Colonic mucosa (tissue), 4 donors: ENCODE data around the gene PFDN1. TPM values are rescaled to one million over a fixed set of nuclear protein-coding genes. Genes with fewer than 3 reads are reported as not detected.

Experiments
- DNase-seq: peaks from one replicate; pipeline ENCODE4 v3.0.0-alpha.2; 2020
- H3K27ac ChIP-seq: fragments of 200-600 bp; one replicate; pipeline ENCODE4 v1.8.0; 2021
- H3K27me3 ChIP-seq: fragments of 200-600 bp; one replicate; pipeline ENCODE4 v1.8.0; 2021
- H3K36me3 ChIP-seq: fragments of 200-600 bp; one replicate; pipeline ENCODE4 v1.8.0; 2021
- H3K4me1 ChIP-seq: fragments of 200-600 bp; one replicate; pipeline ENCODE4 v1.8.0; 2021; ENCODE audit warnings: mild to moderate bottlenecking
- H3K4me3 ChIP-seq: fragments of 200-600 bp; one replicate; pipeline ENCODE4 v1.8.0; 2021
- H3K9ac ChIP-seq, 2 donors: one replicate each; pipeline ENCODE4 v1.7.0; 2013; ENCODE audit warnings: control low read depth in 2 of 2, low read depth in 2 of 2, low read length in 2 of 2
- H3K9me3 ChIP-seq: fragments of 200-600 bp; one replicate; pipeline ENCODE4 v1.8.0; 2021
- intact Hi-C: fragments of 100-400 bp; cut with DNase I; formaldehyde crosslinking; loops from one replicate; pipeline ENCODE4 v1.14.1; 2022
- total RNA-seq, 2 donors: library from RNA; stranded (reverse); fragmentation: NEBNext Ultra II Directional in 1 of 2; extraction: Animal tissue kit (Norgen Biotek cat#: 25700) in 1 of 2; gene quantifications; one replicate each; pipeline ENCODE4 v1.2.1, GENCODE V29; 2021
- TF ChIP-seq, protein P1 (sequence below): fragments of 200-600 bp; IDR thresholded peaks from one replicate; pipeline ENCODE4 v1.8.0; 2022; ENCODE audit warnings: antibody characterized with exemption, mild to moderate bottlenecking
- donor health status: healthy.
- donor health status: DM: no; HTN: no; CAD: no.
- donor health status: DM: no; HTN: no; CAD: no.

PFDN1 gene
- total RNA-seq, 2 donors from 2014 or later = 41.2 to 41.4 TPM

DNA sequence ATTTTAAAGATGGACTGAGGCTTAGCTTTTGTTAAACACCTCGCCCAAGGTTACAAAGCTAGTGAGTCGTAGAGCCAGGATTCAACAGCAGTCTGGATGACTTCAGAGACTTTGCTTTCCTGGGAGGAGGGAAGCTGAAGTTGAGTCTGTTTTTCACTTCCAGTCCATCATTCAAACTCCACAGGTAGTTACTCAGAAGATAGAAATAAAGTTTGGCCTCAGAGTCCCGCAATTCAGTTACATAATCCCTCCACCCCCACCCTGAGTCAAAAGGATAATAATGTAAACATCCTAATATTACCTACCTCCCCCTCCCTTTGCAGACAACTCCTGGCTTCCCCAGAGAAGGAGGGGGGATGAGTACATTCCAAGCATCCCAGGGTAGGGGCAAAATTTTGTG is 35.4 kb upstream of the PFDN1 start:
- Histone ChIP-seq H3K9me3 (no peaks in the 10 kb centered on the region), H3K4me3 (no peak overlapping the region), H3K4me1 (no peaks in the 10 kb centered on the region), H3K27me3 (no peaks in the 10 kb centered on the region), H3K36me3 (no peaks in the 10 kb centered on the region), H3K9ac (no peak overlapping the region), H3K27ac (no peak overlapping the region)
- TF ChIP-seq, protein P1, sequence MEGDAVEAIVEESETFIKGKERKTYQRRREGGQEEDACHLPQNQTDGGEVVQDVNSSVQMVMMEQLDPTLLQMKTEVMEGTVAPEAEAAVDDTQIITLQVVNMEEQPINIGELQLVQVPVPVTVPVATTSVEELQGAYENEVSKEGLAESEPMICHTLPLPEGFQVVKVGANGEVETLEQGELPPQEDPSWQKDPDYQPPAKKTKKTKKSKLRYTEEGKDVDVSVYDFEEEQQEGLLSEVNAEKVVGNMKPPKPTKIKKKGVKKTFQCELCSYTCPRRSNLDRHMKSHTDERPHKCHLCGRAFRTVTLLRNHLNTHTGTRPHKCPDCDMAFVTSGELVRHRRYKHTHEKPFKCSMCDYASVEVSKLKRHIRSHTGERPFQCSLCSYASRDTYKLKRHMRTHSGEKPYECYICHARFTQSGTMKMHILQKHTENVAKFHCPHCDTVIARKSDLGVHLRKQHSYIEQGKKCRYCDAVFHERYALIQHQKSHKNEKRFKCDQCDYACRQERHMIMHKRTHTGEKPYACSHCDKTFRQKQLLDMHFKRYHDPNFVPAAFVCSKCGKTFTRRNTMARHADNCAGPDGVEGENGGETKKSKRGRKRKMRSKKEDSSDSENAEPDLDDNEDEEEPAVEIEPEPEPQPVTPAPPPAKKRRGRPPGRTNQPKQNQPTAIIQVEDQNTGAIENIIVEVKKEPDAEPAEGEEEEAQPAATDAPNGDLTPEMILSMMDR = no peak
- DNase-seq = no peak
- intact Hi-C loops = no loop called here

DNA sequence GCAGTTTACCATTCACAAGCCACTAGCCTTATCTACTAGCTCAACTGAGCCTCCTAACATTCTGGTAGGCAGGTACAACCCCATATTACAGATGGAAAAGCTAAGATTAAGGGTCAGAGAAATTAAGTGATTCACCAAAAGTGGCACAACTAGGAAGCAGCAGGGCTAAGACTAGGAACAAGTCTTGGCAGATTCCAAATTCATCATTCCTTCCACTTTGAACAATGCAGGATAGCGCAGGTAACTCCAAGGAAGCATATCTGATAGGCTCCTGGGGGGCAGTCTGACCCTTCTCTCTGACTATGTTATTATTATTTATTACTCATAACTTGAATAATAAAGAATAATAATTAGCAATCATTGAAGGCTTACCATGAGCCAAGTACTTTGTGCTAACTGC is 35.0 kb upstream of the PFDN1 start:
- intact Hi-C loops = no loop called here
- Histone ChIP-seq H3K9me3 (no peaks in the 10 kb centered on the region), H3K27ac (no peak overlapping the region), H3K4me1 (no peaks in the 10 kb centered on the region), H3K9ac (no peak overlapping the region), H3K36me3 (no peaks in the 10 kb centered on the region), H3K4me3 (no peak overlapping the region), H3K27me3 (no peaks in the 10 kb centered on the region)
- no peak for DNase-seq
- TF ChIP-seq, protein P1 = no peak

DNA sequence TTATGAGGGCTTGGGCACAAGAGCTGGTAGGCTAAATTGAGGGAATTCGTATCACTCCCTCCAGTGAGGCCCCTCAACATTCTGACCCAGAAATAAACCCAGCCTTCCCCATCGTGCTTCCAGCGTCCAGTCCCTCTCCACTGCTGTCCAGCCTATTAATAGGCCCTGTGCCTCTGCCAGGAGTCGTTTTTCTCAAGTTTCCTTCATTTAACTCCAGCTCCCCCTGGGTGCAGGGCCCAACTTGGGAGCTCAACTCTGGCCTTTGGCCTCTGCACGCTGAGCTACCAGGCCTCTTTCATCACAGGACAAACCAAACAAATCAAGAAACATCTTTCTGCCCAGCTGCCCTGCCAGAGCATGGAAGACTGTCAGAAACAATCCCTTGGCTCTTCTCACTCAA is 33.5 kb upstream of the PFDN1 start:
- no peak for DNase-seq
- Histone ChIP-seq H3K27ac (no peak overlapping the region), H3K27me3 (no peaks in the 10 kb centered on the region), H3K4me3 (no peak overlapping the region), H3K4me1 (no peaks in the 10 kb centered on the region), H3K9me3 (no peaks in the 10 kb centered on the region), H3K36me3 (no peaks in the 10 kb centered on the region), H3K9ac (no peak overlapping the region)
- TF ChIP-seq, protein P1 = no peak
- intact Hi-C loops = no loop called here

DNA sequence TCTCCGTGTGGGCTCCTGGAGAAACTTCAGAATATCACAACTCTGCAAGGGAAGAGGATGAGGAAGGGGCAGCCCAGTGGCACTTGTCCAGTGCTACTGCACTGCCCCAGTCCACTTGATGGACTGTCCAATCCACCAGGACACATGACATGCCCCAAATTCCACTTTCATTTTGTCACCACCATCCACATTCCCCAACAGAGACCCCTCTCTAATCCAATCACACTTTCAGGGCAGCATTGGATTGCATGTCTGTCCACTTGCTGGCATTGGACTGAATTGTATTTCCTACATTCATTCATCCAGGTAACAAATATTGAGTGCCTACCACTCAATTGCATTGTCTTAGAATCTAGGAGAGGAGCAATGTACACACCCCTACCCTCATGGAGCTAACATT is 28.7 kb upstream of the PFDN1 start:
- Histone ChIP-seq H3K36me3 (no peaks in the 10 kb centered on the region), H3K27ac (no peak overlapping the region), H3K27me3 (no peaks in the 10 kb centered on the region), H3K9me3 (no peaks in the 10 kb centered on the region), H3K9ac (no peak overlapping the region), H3K4me3 (no peak overlapping the region), H3K4me1 (no peaks in the 10 kb centered on the region)
- TF ChIP-seq, protein P1 = no peak
- no peak for DNase-seq
- intact Hi-C loops = no loop called here

DNA sequence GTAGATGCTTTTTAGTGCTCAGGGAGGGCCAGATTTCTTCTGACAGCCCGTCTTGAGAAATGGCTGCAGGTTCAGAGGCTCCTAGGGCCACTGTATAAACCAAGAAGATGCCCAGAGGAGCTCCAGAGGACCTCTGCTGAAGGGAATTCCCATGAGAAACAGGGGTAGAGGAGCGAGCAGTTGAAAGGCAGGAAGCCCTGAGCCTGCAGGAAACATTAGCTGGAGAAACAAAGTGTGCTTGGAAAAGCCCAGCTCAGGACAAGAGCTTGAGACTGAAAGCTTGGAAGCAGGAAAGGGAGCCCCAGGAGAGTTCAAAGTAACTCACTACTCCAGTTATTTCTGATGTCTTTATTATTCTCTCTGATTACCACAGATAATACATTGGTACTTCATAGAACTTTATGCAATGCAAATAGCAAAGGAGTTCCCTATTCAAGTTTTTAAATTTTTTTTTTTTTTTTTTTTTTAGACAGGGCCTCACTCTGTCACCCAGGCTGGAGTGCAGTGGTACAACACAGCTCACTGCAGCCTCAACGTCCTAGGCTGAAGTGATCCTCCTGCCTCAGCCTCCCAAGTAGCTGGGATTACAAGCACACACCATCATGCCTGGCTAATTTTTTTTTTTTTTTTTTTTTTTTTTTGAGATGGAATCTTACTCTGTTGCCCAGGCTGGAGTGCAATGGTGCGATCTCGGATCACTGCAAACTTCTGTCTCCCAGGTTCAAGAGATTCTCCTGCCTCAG is 27.0 kb upstream of the PFDN1 start:
- Histone ChIP-seq H3K36me3 (no peaks in the 10 kb centered on the region), H3K9me3 (no peaks in the 10 kb centered on the region), H3K27me3 (no peaks in the 10 kb centered on the region), H3K9ac (no peak overlapping the region), H3K4me3 (no peak overlapping the region), H3K4me1 (no peaks in the 10 kb centered on the region), H3K27ac (no peak overlapping the region)
- DNase-seq = no peak
- intact Hi-C loops = no loop called here
- TF ChIP-seq, protein P1 = no peak
